ENCODE results near the gene WSB1.

GRCh38 chr17:27266228-27266627 lies 27.7 kb upstream of the WSB1 start:
- TF ChIP-seq CTCF (IDR thresholded peaks at IDR 0.05): no peak
- TF ChIP-seq MXI1 (IDR thresholded peaks at IDR 0.05; ENCODE audit: low read depth, low read length): no peak
- no peak for TF ChIP-seq FOXJ3 (CRISPR knock-in tag; IDR thresholded peaks at IDR 0.05)
- TF ChIP-seq REST (IDR thresholded peaks at IDR 0.05; ENCODE audit: low read depth, low read length): no peak
- no peak for TF ChIP-seq USF2 (IDR thresholded peaks at IDR 0.05; ENCODE audit: borderline replicate concordance, low read depth, low read length)
- no peak for TF ChIP-seq FOXM1 (IDR thresholded peaks at IDR 0.05; ENCODE audit: low read depth)
- no peak for TF ChIP-seq TAF1 (IDR thresholded peaks at IDR 0.05; ENCODE audit: borderline replicate concordance, low read depth, low read length)
- no peak for TF ChIP-seq ELF1 (IDR thresholded peaks at IDR 0.05)
- no peak for TF ChIP-seq GABPA (IDR thresholded peaks at IDR 0.05; ENCODE audit: low read depth)
- TF ChIP-seq EZH2phosphoT487 (IDR thresholded peaks at IDR 0.05; ENCODE audit: borderline replicate concordance, low read depth): no peak
- TF ChIP-seq EP300 (IDR thresholded peaks at IDR 0.05; ENCODE audit: borderline replicate concordance in 1 of 2, low read depth in 1 of 2, low read length in 1 of 2): no peak
- no peak for TF ChIP-seq MEF2A (IDR thresholded peaks at IDR 0.05; ENCODE audit: borderline replicate concordance, low read depth)
- TF ChIP-seq RXRA (IDR thresholded peaks at IDR 0.05; ENCODE audit: borderline replicate concordance, low read depth): no peak
- TF ChIP-seq RAD21 (IDR thresholded peaks at IDR 0.05; ENCODE audit: low read length): no peak
